Prostate gland (tissue), 2 donors: ENCODE measurements around the gene HLA-A.

Experiments
- CTCF ChIP-seq, 4 experiments: fragments of 200-600 bp in 2 of 4; fragments of 450-650 bp in 2 of 4; sonication (generic) in 2 of 4; IDR thresholded peaks; 1 replicate in 3 of 4; 2 replicates in 1 of 4; pipeline ENCODE4 v1.5.1; 2016 to 2019; ENCODE audit warnings: antibody characterized with exemption in 4 of 4, mild to moderate bottlenecking in 2 of 4, moderate library complexity in 2 of 4
- POLR2A ChIP-seq: fragments of 450-650 bp; IDR thresholded peaks from one replicate; pipeline ENCODE4 v1.6.1; 2016; ENCODE audit warnings: antibody characterized with exemption, mild to moderate bottlenecking
- POLR2AphosphoS5 ChIP-seq: sonication (generic); formaldehyde crosslinking; IDR thresholded peaks from one replicate; pipeline ENCODE4 v1.6.1; 2017; ENCODE audit warnings: antibody characterized with exemption

GRCh38 chr6:29959467-29959866, 17.1 kb downstream of the HLA-A start:
- no peak for TF ChIP-seq CTCF (IDR thresholded peaks at IDR 0.05)
- no peak for TF ChIP-seq POLR2AphosphoS5
- no peak for TF ChIP-seq POLR2A
